NCI-H2107 treated with DMSO at 0.1 percent for 48 hours (cell line): ENCODE measurements around the gene CHRM4.
A peak's percentile ranks its signal among the peaks of the same experiment; 100 is the strongest.

Source experiments
- DNase-seq: peaks from one replicate; lab custom pipeline; 2025; ENCODE audit not compliant: unreplicated experiment; lab: John Stamatoyannopoulos, UW

Gene CHRM4

DNA sequence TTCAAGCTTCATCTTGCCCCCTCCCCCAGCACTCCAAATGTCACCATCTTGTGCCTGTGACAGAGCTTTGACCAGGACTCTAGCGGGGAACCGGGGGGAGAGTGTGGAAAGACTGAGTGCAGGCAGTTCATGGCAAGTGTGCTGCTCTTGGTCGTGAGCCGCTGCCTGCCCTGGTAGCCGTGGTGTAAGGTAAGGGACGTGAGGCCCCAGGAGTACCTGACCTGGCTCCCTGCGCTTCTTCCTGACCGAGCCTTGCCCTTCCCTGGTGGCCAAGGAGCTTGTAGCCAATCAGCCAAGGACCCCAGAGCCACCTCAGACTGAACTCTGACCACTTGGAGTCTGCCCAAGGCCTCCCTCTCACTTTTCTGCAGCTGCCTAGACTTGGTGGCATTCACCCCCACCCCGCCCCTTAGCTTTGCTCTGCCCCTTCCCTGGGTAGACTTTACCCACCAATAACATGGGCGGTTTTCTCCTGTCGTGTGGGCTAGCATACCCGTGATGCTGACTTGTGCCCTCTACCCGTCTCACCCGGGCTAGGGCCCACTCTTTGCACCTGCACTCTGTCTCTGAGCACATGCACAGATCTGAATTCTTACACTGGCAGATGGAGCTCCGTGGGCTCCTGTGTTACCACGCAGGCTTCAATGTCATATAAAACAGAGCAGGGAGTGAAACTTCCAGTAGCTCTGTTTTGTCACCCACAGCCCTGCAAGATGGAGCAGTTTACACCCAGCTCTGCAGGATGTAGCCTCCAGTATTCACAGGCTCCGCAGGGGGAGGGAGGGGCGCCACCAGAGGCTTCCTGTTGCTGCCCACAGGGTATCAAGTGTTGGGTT, 42.8 kb downstream of the CHRM4 start:
- no peak for DNase-seq

DNA sequence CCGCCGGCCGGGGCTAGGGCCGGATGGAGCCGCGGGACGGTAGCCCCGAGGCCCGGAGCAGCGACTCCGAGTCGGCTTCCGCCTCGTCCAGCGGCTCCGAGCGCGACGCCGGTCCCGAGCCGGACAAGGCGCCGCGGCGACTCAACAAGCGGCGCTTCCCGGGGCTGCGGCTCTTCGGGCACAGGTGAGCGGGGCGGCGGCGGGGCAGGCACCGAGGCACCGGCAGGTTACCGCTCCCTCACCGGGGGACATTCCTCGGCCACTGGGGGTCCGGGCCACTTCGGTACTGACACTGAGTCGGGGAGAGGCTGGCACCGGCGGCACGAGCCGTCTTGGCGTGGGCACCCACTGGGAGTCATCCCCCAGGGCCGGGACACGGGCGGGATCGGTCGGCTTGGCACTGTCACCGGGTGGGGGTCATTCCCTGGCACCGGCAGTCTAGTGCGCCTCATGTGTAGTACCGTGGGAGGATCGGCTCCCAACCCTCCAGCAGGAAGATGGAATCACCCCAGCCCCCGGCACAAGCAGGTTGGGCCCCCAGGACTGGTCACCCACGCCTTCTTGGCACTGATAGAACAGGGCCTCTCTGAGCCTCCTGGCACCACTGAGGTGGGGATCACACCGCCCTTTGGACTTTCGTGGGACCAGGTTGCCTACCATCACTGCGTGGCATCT, 43.8 kb downstream of the CHRM4 start:
- no peak for DNase-seq

GRCh38 chr11:46346886-46347636, 44.5 kb downstream of the CHRM4 start, which contains the start of gene DGKZ:
DGKZ (plus strand) TSS chr11:46347463; CDS start chr11:46347660, 197 bp downstream.
- no peak for DNase-seq

DNA sequence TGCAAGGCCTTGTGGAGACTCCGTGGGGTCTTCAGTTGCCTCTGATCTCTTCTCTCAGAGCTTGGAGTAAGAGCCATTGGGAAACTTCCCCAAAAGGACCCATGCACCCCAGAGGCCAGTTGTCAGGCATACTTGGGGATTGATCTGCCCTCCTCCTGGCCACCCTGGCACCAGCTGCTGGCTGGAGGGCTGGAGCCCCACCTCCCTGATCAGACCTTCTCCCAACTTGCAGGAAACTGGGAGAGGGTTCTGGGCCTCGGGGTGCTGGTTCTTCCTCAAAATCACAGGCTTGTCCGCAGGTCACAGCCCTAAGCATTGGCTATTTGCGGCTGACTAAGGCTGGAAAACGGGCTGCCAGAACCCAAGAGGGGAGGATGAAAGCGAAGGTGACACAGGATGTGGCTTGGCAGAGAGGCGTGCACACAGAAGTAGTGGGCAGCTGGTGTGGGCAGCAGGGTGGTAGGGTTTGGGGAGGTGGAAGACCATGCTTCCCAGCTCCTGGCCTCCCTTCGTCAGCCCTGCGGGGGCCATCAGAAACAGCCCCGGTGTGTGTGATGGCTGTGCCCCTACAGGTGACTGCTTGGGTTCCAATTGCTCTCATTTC, 45.6 kb downstream of the CHRM4 start:
- no peak for DNase-seq

- DNase-seq: peak; percentile 66
Observed at GRCh38 chr11:46345131-46345597, 46.4 kb downstream of the CHRM4 start.

- DNase-seq: no peak
Observed at GRCh38 chr11:46343520-46343919, 48.1 kb downstream of the CHRM4 start.

DNA sequence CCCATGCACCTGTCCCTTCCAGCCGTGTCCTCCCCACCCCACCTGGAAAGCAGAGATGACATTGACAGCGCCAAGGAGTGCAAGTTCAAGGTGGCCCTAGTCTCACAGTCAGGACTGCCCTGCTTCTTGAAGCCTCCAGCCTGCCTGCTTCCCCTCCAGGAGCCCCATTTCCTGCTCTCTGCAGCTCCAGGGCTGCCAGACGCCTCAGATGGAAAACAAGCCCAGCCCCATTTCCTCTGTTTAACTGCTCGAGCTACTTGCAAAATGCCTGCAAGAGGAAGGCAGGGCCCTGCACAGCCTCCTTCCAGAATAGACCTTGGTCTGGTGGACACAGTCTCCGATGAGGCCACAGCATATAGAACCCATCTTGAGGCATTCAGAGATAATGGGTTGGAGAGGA, 49.3 kb downstream of the CHRM4 start:
- DNase-seq: no peak

DNA sequence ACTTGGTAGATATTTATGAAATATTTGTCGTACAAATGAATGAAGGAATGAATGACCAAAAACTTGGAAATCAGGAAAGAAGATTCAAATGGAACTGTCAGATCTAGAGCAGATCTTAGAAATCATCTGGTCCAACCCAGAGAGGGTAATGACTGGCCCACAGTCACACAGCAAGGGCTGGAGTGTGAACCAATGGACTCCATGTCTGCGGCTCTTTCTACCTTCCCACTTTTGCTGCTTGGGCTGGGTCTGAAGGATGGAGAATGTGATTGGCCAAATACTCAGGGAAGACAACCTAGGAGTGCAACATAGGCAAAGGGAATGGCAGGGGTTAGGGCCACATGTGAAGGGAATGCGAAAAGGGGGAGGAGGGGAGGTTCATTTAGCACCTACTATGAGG, 50.1 kb downstream of the CHRM4 start:
- DNase-seq: no peak

DNA sequence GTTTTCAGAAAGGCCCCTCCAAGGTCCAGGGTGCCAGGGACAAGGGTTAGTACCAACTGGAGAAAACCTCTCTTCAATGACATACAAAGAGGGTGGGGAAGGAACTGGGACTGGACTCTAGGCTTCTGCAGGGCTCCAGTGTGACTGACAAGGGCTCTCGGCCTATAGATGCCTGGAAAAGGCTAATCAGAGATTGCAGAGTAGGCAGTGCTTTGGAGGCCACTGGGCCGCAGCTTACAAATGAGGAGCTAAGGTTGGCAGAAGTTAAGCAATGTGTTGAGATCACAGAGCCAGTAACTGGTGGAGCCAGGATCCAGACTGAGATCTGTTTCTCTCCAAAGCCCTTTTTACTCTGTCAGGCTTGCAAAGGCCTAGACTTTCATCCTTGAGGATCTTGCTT, 51.8 kb downstream of the CHRM4 start:
- DNase-seq: no peak

GRCh38 chr11:46338988-46339666, 52.4 kb downstream of the CHRM4 start:
- DNase-seq: peak; percentile 63

DNA sequence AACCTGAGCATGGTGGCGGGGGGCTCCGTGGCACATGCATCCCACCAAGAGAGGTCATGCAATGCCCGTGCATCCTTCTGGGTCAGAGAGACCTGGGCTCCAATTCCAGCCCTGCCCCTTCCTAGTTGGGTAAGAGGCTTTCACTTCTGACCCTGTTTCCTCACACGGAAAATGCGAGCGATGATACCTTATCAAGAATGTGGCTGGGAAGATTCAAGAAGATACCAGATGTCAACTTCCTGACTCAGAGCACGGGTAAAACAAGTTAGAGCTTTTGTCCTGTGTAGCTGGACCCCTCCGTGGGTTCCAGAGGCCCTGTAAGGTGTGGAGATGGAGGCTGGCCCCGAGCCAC, 53.0 kb downstream of the CHRM4 start:
- no peak for DNase-seq

DNA sequence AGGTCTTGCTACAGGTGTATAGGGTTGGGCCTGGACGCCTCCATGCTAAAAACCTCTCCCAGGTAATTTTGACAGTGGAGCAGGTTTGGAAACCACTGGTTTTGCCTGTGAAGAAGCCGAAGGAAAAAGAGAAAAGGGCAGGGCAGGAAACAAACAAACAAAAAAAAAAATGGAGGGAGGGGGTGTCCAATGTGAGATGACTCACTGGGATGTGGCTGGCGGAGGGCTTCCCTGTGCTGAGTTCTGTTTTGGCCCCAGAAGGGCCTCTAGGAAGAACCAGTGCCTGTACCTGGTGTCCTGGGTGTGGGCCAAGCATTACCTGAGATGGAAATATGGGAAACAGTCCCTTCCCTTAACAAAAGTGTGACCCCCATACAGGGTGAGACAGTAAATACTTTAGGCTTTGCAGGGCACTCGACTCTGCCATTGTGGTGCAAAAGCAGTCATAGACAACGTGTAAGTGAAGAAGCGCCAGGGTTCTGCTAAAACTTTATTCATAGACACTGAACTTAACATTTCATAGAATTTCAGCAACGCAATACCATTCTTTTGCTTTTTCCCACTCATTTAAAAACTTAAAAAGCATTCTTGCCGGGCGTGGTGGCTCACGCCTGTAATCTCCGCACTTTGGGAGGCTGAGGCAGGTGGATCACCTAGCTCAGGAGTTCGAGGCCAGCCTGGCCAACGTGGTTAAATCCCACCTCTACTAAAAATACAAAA, 53.8 kb downstream of the CHRM4 start:
- DNase-seq: no peak

DNA sequence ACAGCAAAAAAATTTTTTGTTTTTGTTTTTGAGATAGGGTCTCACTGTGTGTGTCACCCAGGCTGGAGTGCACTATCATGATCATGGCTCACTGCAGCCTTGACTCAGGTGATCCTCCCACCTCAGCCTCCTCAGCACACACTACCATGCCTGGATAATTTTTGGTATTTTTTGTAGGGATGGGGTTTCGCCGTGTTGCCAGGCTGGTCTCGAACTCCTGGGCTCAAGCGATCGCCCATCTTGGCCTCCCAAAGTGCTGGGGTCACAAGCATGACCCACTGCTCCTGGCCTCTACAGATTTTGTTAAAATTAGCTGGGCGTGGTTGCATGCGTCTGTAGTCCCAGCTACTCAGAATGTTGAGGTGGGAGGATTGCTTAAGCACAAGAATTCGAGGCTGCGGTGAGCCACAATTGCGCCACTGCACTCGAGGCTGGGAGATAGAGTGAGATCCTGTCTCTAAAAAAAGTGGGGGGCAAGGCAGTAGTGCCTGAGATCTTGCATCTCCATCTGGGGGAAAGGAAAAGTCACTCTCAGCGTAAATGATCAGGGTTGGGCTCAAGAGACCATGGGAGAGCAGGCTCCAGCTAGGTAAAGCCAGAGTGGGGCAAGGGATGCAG, 54.9 kb downstream of the CHRM4 start:
- no peak for DNase-seq

DNA sequence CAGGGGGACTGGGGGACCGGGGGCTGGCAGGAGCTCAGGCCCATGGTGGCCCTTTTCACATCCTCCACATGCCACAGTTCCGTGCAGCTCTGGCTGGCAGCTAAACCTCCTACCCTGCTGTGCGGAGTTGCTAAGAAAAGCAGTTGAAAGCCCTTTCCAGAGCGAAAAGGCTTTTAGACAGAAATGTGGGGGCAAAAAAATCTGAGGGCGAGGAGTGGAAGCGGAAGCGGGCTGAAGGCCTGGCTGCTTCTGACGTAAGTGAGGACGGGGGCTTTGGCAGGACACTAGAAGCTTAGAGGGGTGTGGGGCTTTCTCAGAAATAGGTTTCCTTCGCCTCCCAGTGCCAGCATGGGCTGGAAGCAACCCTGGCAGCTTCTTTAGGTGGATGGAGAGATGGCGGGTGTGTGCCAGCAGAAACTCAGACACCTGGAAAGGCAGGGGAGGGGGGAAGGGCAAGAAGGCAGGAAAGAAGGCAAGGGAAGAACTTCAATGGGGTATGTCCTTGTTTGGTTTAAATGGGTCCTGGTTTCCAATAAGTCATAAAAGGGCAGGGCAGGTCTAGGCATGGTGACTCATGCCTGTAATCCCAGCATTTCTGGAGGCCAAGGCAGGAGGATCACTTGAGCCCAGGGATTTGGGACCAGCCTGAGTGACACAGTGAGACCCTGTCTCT, 55.5 kb downstream of the CHRM4 start:
- no peak for DNase-seq

- DNase-seq: no peak
Observed at GRCh38 chr11:46335271-46335670, 56.3 kb downstream of the CHRM4 start.

GRCh38 chr11:46334211-46334610, 57.4 kb downstream of the CHRM4 start:
- DNase-seq: no peak
